A549 (cell line): ENCODE measurements around the gene PHF2. TPM values are rescaled to one million over a fixed set of nuclear protein-coding genes. Genes with fewer than 3 reads are reported as not detected.

Source experiments
- ATAC-seq, 2 experiments: fragments of 200-7000 bp in 1 of 2; fragments of >200 bp in 1 of 2; cut with Nextera tagmentation in 1 of 2; cut with Tn5 transposase in 1 of 2; 3 replicates each; pipeline versions ENCODE4 v1.8.0 to v1.9.1; 2018 to 2020; ENCODE audit warnings: mild to moderate bottlenecking in 1 of 2, moderate library complexity in 1 of 2
- CTCF ChIA-PET: fragments of 300-600 bp; sonication (Branson Sonifier 250); formaldehyde crosslinking; extraction: SDS; loops from one replicate; lab custom pipeline; 2021; ENCODE audit warnings: antibody characterized with exemption, inconsistent platforms; lab: Yijun Ruan, JAX
- POLR2A ChIA-PET: fragments of 350-600 bp; formaldehyde crosslinking; extraction: SDS; loops from one replicate; lab custom pipeline; 2021; ENCODE audit warnings: antibody characterized with exemption, inconsistent platforms; lab: Yijun Ruan, JAX
- DNase-seq, 2 experiments: peaks; one replicate each; pipeline versions ENCODE4 v3.0.0 to v3.0.0-alpha.2; 2011 to 2016; ENCODE audit warnings: low read depth in 1 of 2, low spot score in 1 of 2
- FAIRE-seq: peaks from 2 replicates; lab custom pipeline; 2011; peaks lifted over from hg19 to GRCh38; lab: Jason Lieb, UNC
- H3K27ac ChIP-seq, 2 experiments: fragments of >200 bp; sonication (Bioruptor Twin); formaldehyde crosslinking; 3 replicates each; pipeline ENCODE4 v1.5.1; 2016 to 2017
- H3K4me1 ChIP-seq: fragments of >200 bp; sonication (Bioruptor Twin); formaldehyde crosslinking; 3 replicates; pipeline ENCODE4 v1.6.1; 2016
- H3K4me2 ChIP-seq: fragments of >200 bp; sonication (Bioruptor Twin); formaldehyde crosslinking; 3 replicates; pipeline ENCODE4 v1.6.1; 2016
- H3K4me3 ChIP-seq: fragments of >200 bp; sonication (Bioruptor Twin); formaldehyde crosslinking; 3 replicates; pipeline ENCODE4 v1.5.1; 2016
- H3K9me3 ChIP-seq: fragments of >200 bp; sonication (Bioruptor Twin); formaldehyde crosslinking; 3 replicates; pipeline ENCODE4 v1.6.1; 2016
- CHD4 ChIP-seq: fragments of 200-600 bp; sonication (generic); IDR thresholded peaks from 2 replicates; pipeline ENCODE4 v1.6.1; 2016; ENCODE audit warnings: antibody characterized with exemption, mild to moderate bottlenecking, borderline replicate concordance
- FOSB ChIP-seq: fragments of 250-450 bp; sonication (Bioruptor Pico); IDR thresholded peaks from 2 replicates; pipeline ENCODE4 v1.5.0; 2020; ENCODE audit warnings: mild to moderate bottlenecking, moderate library complexity
- FOXS1 ChIP-seq: fragments of 250-450 bp; sonication (Bioruptor Pico); IDR thresholded peaks from 2 replicates; pipeline ENCODE4 v1.5.0; 2020; ENCODE audit warnings: mild to moderate bottlenecking, moderate library complexity
- GATA3 ChIP-seq: IDR thresholded peaks from 2 replicates; pipeline ENCODE4 v1.6.1; 2012; ENCODE audit warnings: borderline replicate concordance
- HDAC2 ChIP-seq: fragments of 200-600 bp; sonication (generic); IDR thresholded peaks from 2 replicates; pipeline ENCODE4 v1.6.1; 2016
- HEYL ChIP-seq: fragments of 250-450 bp; sonication (Bioruptor Pico); IDR thresholded peaks from 2 replicates; pipeline ENCODE4 v1.8.0; 2021; ENCODE audit warnings: mild to moderate bottlenecking, moderate library complexity
- HOXA7 ChIP-seq: fragments of 250-450 bp; sonication (Bioruptor Pico); IDR thresholded peaks from 2 replicates; pipeline ENCODE4 v1.5.0; 2020; ENCODE audit warnings: mild to moderate bottlenecking, moderate library complexity
- HOXB13 ChIP-seq: fragments of 250-450 bp; sonication (Bioruptor Pico); IDR thresholded peaks from 2 replicates; pipeline ENCODE4 v1.5.0; 2020; ENCODE audit warnings: low read depth, mild to moderate bottlenecking, moderate library complexity
- JUNB ChIP-seq: fragments of >200 bp; sonication (Bioruptor Twin); formaldehyde crosslinking; IDR thresholded peaks from 2 replicates; pipeline ENCODE4 v1.6.1; 2016
- MAFK ChIP-seq: fragments of 450-650 bp; IDR thresholded peaks from 2 replicates; pipeline ENCODE4 v1.6.1; 2014; ENCODE audit not compliant: partially characterized antibody
- MAZ ChIP-seq: fragments of 150-350 bp; IDR thresholded peaks from 2 replicates; pipeline ENCODE4 v1.6.1; 2014; ENCODE audit warnings: antibody characterized with exemption, low read depth, low read length, borderline replicate concordance
- MYC ChIP-seq: IDR thresholded peaks from 2 replicates; pipeline ENCODE4 v1.6.1; 2012; ENCODE audit warnings: mild to moderate bottlenecking, inconsistent platforms, low read length, improper control_type of control experiment, borderline replicate concordance
- NR3C1 ChIP-seq: fragments of >200 bp; sonication (Bioruptor Twin); formaldehyde crosslinking; IDR thresholded peaks from 3 replicates; pipeline ENCODE4 v1.6.1; 2017
- RARB ChIP-seq: fragments of 250-450 bp; sonication (Bioruptor Pico); IDR thresholded peaks from 2 replicates; pipeline ENCODE4 v1.8.0; 2021; ENCODE audit warnings: mild to moderate bottlenecking, moderate library complexity
- RCOR1 ChIP-seq: fragments of 150-350 bp; IDR thresholded peaks from 2 replicates; pipeline ENCODE4 v1.6.1; 2014; ENCODE audit warnings: antibody characterized with exemption, low read length, low read depth
- REST ChIP-seq: fragments of 200-600 bp; sonication (generic); IDR thresholded peaks from 2 replicates; pipeline ENCODE4 v1.6.1; 2016; ENCODE audit warnings: antibody characterized with exemption, mild to moderate bottlenecking, moderate library complexity
- SMC3 ChIP-seq: fragments of >200 bp; sonication (Bioruptor Twin); formaldehyde crosslinking; IDR thresholded peaks from 3 replicates; pipeline ENCODE4 v1.6.1; 2018; ENCODE audit warnings: inconsistent platforms
- TP53 ChIP-seq: fragments of 250-450 bp; sonication (Bioruptor Pico); IDR thresholded peaks from 2 replicates; pipeline ENCODE4 v1.5.0; 2021; ENCODE audit warnings: mild to moderate bottlenecking, moderate library complexity
- ZC3H11A ChIP-seq: fragments of 450-650 bp; IDR thresholded peaks from 2 replicates; pipeline ENCODE4 v1.6.1; 2014; ENCODE audit warnings: antibody characterized with exemption, mild to moderate bottlenecking
- ZNF302 ChIP-seq: fragments of 250-450 bp; sonication (Bioruptor Pico); IDR thresholded peaks from 2 replicates; pipeline ENCODE4 v1.9.0; 2021; ENCODE audit warnings: inconsistent platforms, mild to moderate bottlenecking, moderate library complexity
- WGBS: methylation state at CpG from one replicate; pipeline ENCODE4 v1.1.6; 2017; ENCODE audit errors: missing lambda C conversion rate; 5-methylcytosine and 5-hydroxymethylcytosine counted together
- polyA plus RNA-seq, 4 experiments: library from polyadenylated mRNA; depleted of rRNA in 3 of 4; stranded (reverse); fragments of >200 nt; fragmentation: RNase III in 1 of 4; extraction: RNeasy Plus Mini Kit Qiagen cat#74134 plus additional on column Dnase treatment in 1 of 4; gene quantifications; 2 replicates in 3 of 4; 3 replicates in 1 of 4; pipeline ENCODE4 v1.2.3, GENCODE V29; 2011 to 2017
- TF ChIP-seq, protein P1 (sequence below): fragments of 250-450 bp; sonication (Bioruptor Pico); IDR thresholded peaks from 2 replicates; pipeline ENCODE4 v1.5.0; 2020; ENCODE audit warnings: low read depth, mild to moderate bottlenecking, moderate library complexity
- TF ChIP-seq, protein P2 (sequence below): IDR thresholded peaks from 2 replicates; pipeline ENCODE4 v1.6.1; 2012

The PHF2 gene
- polyA plus RNA-seq, 2 of the 4 experiments (the other 2 are of a cell fraction): 9.6 to 12.2 TPM

- CTCF ChIA-PET: interaction anchor here (1.3 to 1.4 kb wide), 2 partner anchors 32 to 34 kb away, joined by 3 read pairs; no protein-coding TSS in a partner anchor
- H3K27ac ChIP-seq: no peak overlapping the region
Observed at GRCh38 chr9:93648181-93648580, 71.8 kb downstream of the PHF2 start.

GRCh38 chr9:93648836-93649235 is 72.5 kb downstream of the PHF2 start:
- H3K4me1 ChIP-seq: no peaks in the 10 kb centered on the region
- FAIRE-seq (no peak), DNase-seq (no peak), ATAC-seq (no peak)
- ChIA-PET POLR2A (no interaction called here), CTCF (interaction anchor here (1.3 to 1.4 kb wide), 2 partner anchors 32 to 33 kb away, joined by 3 read pairs; no protein-coding TSS in a partner anchor)
- WGBS: 89% methylated on average over 13 of the region's 13 CpGs
- no peak overlapping the region for H3K27ac ChIP-seq
- no peak overlapping the region for H3K4me2 ChIP-seq
- no peak for TF ChIP-seq FOXS1
- no peak for TF ChIP-seq HOXA7 (CRISPR knock-in tag)
- no peak for TF ChIP-seq NR3C1
- no peak for TF ChIP-seq RARB (CRISPR knock-in tag)
- no peak for TF ChIP-seq JUNB
- no peaks in the 10 kb centered on the region for H3K9me3 ChIP-seq
- H3K4me3 ChIP-seq: no peak overlapping the region

More at GRCh38 chr9:93648181-93648580, 71.8 kb downstream of the PHF2 start:
- 78% methylated on average over 4 of the region's 5 CpGs for WGBS
- ATAC-seq (no peak), DNase-seq (no peak), FAIRE-seq (no peak)
- POLR2A ChIA-PET: no interaction called here
- Histone ChIP-seq H3K4me3 (no peak overlapping the region), H3K9me3 (no peaks in the 10 kb centered on the region), H3K4me2 (no peak overlapping the region), H3K4me1 (no peaks in the 10 kb centered on the region)
- TF ChIP-seq ZC3H11A: no peak
- no peak for TF ChIP-seq TP53 (CRISPR knock-in tag)
- TF ChIP-seq MAZ: no peak
- no peak for TF ChIP-seq REST
- TF ChIP-seq CHD4: no peak
- no peak for TF ChIP-seq GATA3
- TF ChIP-seq HOXA7 (CRISPR knock-in tag): no peak
- TF ChIP-seq ZNF302: no peak
- no peak for TF ChIP-seq HOXB13 (CRISPR knock-in tag)
- TF ChIP-seq, protein P1, sequence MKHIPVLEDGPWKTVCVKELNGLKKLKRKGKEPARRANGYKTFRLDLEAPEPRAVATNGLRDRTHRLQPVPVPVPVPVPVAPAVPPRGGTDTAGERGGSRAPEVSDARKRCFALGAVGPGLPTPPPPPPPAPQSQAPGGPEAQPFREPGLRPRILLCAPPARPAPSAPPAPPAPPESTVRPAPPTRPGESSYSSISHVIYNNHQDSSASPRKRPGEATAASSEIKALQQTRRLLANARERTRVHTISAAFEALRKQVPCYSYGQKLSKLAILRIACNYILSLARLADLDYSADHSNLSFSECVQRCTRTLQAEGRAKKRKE (CRISPR knock-in tag): no peak
- no peak for TF ChIP-seq RCOR1
- TF ChIP-seq SMC3: no peak
- TF ChIP-seq MYC: no peak
- TF ChIP-seq, protein P2, sequence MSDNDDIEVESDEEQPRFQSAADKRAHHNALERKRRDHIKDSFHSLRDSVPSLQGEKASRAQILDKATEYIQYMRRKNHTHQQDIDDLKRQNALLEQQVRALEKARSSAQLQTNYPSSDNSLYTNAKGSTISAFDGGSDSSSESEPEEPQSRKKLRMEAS: no peak
- TF ChIP-seq HEYL (CRISPR knock-in tag): no peak
- TF ChIP-seq MAFK: no peak
- no peak for TF ChIP-seq HDAC2
- TF ChIP-seq FOSB (CRISPR knock-in tag): no peak
